SU-DHL-6 (cell line): ENCODE measurements around the gene TSPAN1.

Experiments used
- H2AFZ ChIP-seq: fragments of 200-600 bp; sonication (generic); 2 replicates; pipeline ENCODE4 v1.6.1; 2014; ENCODE audit warnings: low read depth, mild to moderate bottlenecking, moderate library complexity, mixed read lengths, antibody characterized with exemption, low read length; ENCODE audit not compliant: severe bottlenecking
- H3F3A ChIP-seq: fragments of 200-600 bp; shearing (Covaris generic); 2 replicates; pipeline ENCODE4 v1.6.0; 2016; ENCODE audit warnings: antibody characterized with exemption, mild to moderate bottlenecking; ENCODE audit not compliant: insufficient read depth
- H3K27ac ChIP-seq: fragments of 200-600 bp; sonication (generic); 2 replicates; pipeline ENCODE4 v1.5.1; 2016; ENCODE audit warnings: low read depth, mild to moderate bottlenecking, low read length, moderate library complexity, mixed read lengths
- H3K27me3 ChIP-seq: fragments of 200-600 bp; sonication (generic), shearing (Covaris generic); 2 replicates; pipeline ENCODE4 v1.6.0; 2014; ENCODE audit warnings: mild to moderate bottlenecking, low read length
- H3K36me3 ChIP-seq: fragments of 200-600 bp; sonication (generic); 2 replicates; pipeline ENCODE4 v1.6.1; 2014; ENCODE audit warnings: mild to moderate bottlenecking, low read length, mixed read lengths
- H3K4me2 ChIP-seq: fragments of 300-600, 200-600 bp; shearing (Covaris generic), sonication (generic); 2 replicates; pipeline ENCODE4 v1.6.0; 2014; ENCODE audit warnings: low read length, low read depth, mild to moderate bottlenecking; ENCODE audit not compliant: poor library complexity, severe bottlenecking
- H3K4me3 ChIP-seq: fragments of 200-600 bp; sonication (generic); 2 replicates; pipeline ENCODE4 v1.5.1; 2014; ENCODE audit warnings: antibody characterized with exemption, low read length, mild to moderate bottlenecking, mixed read lengths; ENCODE audit not compliant: insufficient read depth, poor library complexity, severe bottlenecking
- H3K79me2 ChIP-seq: fragments of 200-600 bp; sonication (generic); 2 replicates; pipeline ENCODE4 v1.6.1; 2014; ENCODE audit warnings: mild to moderate bottlenecking, low read length, moderate library complexity; ENCODE audit not compliant: insufficient read depth
- H3K9ac ChIP-seq: fragments of 200-600 bp; sonication (generic); 2 replicates; pipeline ENCODE4 v1.7.0; 2014; ENCODE audit warnings: mild to moderate bottlenecking, low read length
- H3K9me2 ChIP-seq: fragments of 200-600 bp; sonication (generic); replicated peaks from 2 replicates; pipeline ENCODE4 v1.6.1; 2014; ENCODE audit warnings: low read length; ENCODE audit not compliant: insufficient read depth
- H3K9me3 ChIP-seq: fragments of 200-600 bp; sonication (generic); 2 replicates; pipeline ENCODE4 v1.6.1; 2014; ENCODE audit warnings: low read length, mixed read lengths; ENCODE audit not compliant: insufficient read depth
- H4K20me1 ChIP-seq: fragments of 200-600 bp; sonication (generic); 2 replicates; pipeline ENCODE4 v1.6.1; 2014; ENCODE audit warnings: low read depth, mild to moderate bottlenecking, antibody characterized with exemption, low read length, moderate library complexity, mixed read lengths
- EZH2phosphoT487 ChIP-seq: fragments of 200-600 bp; sonication (generic), shearing (Covaris generic); conservative IDR thresholded peaks from 2 replicates; pipeline ENCODE4 v1.6.1; 2018; ENCODE audit warnings: mild to moderate bottlenecking, antibody characterized with exemption, low read length, moderate library complexity, mixed read lengths
- TF ChIP-seq, protein P1 (sequence below): fragments of 200-600 bp; sonication (generic); IDR thresholded peaks from one replicate; pipeline ENCODE4 v1.5.1; 2017; ENCODE audit warnings: antibody characterized with exemption, mild to moderate bottlenecking, low read length, moderate library complexity; ENCODE audit not compliant: insufficient read depth, poor library complexity, severe bottlenecking

The TSPAN1 gene

DNA sequence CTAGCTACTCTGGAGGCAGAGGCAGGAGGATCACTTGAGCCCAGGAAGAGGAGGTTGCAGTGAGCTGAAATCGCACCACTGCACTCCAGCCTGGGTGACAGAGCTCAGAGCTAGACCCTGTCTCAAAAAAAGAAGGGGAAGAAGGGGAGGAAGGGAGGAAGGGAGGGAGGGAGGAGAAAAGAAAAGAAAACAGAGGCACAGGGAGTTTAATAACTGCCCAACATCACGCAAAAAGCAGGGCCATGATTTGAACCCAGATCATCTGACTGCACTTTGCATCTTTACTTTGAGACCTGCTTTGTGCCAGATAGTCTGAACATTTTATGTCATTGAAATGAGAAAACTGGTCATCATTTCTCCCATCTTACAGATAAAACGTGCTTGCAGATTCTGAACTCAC is 30.3 kb downstream of the TSPAN1 start:
- TF ChIP-seq EZH2phosphoT487, result no peak
- TF ChIP-seq, protein P1, sequence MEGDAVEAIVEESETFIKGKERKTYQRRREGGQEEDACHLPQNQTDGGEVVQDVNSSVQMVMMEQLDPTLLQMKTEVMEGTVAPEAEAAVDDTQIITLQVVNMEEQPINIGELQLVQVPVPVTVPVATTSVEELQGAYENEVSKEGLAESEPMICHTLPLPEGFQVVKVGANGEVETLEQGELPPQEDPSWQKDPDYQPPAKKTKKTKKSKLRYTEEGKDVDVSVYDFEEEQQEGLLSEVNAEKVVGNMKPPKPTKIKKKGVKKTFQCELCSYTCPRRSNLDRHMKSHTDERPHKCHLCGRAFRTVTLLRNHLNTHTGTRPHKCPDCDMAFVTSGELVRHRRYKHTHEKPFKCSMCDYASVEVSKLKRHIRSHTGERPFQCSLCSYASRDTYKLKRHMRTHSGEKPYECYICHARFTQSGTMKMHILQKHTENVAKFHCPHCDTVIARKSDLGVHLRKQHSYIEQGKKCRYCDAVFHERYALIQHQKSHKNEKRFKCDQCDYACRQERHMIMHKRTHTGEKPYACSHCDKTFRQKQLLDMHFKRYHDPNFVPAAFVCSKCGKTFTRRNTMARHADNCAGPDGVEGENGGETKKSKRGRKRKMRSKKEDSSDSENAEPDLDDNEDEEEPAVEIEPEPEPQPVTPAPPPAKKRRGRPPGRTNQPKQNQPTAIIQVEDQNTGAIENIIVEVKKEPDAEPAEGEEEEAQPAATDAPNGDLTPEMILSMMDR, result no peak
- Histone ChIP-seq H3F3A (no peaks in the 10 kb centered on the region), H3K9me3 (no peaks in the 10 kb centered on the region), H3K9me2 (no peaks in the 10 kb centered on the region), H4K20me1 (no peaks in the 10 kb centered on the region), H3K9ac (no peak overlapping the region), H3K27ac (no peak overlapping the region), H3K4me2 (no peak overlapping the region), H3K36me3 (no peaks in the 10 kb centered on the region), H3K79me2 (no peaks in the 10 kb centered on the region), H3K27me3 (no peaks in the 10 kb centered on the region), H3K4me3 (no peak overlapping the region), H2AFZ (no peak overlapping the region)

DNA sequence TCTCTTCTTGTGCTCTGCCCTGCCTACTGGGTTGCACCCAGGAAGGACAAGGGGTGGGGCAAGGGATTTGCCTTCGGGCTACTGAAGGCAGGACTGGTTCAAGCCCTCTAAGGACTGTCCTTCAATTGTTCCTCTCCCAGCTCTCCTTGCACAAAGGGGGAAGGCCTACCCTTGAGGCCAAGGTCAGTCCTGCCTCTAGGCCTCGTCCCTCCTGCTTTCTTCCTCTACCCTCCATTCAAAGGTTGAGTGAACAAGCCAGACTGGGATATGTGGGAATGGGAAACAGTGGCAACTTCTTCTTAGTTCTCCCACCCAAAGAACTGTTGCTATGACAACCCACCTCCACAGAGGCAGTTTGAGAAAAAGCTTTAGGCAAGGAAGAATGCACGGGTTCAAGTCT is 30.9 kb downstream of the TSPAN1 start:
- Histone ChIP-seq H2AFZ (no peak overlapping the region), H3K36me3 (no peaks in the 10 kb centered on the region), H3K9ac (no peak overlapping the region), H3K9me2 (no peaks in the 10 kb centered on the region), H3K27ac (no peak overlapping the region), H3K4me3 (no peak overlapping the region), H4K20me1 (no peaks in the 10 kb centered on the region), H3F3A (no peaks in the 10 kb centered on the region), H3K27me3 (no peaks in the 10 kb centered on the region), H3K79me2 (no peaks in the 10 kb centered on the region), H3K4me2 (no peak overlapping the region), H3K9me3 (no peaks in the 10 kb centered on the region)
- TF ChIP-seq, protein P1, result no peak
- no peak for TF ChIP-seq EZH2phosphoT487

DNA sequence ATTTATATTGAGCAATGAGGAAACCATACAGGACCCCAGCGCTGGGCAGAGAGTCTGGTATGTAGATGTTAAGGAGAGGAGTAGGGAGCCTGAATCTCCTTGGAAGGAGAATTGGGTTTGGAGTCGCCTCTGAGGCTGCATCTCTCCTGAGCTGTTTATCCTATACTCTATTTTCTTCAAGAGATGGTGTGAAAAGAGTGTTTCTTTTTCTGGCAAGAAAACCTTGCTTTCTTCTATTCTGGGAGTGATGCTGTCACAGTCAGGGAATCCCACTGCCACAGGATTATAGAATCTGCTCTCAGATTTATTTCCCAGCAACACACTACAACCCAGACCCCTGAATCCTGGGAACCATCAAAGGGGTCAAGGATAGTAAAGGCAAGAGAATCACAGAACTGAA is 31.5 kb downstream of the TSPAN1 start:
- Histone ChIP-seq H2AFZ (no peak overlapping the region), H4K20me1 (no peaks in the 10 kb centered on the region), H3K36me3 (no peaks in the 10 kb centered on the region), H3K27ac (no peak overlapping the region), H3F3A (no peaks in the 10 kb centered on the region), H3K79me2 (no peaks in the 10 kb centered on the region), H3K27me3 (no peaks in the 10 kb centered on the region), H3K9me2 (no peaks in the 10 kb centered on the region), H3K4me2 (no peak overlapping the region), H3K9ac (no peak overlapping the region), H3K9me3 (no peaks in the 10 kb centered on the region), H3K4me3 (no peak overlapping the region)
- TF ChIP-seq EZH2phosphoT487, result no peak
- TF ChIP-seq, protein P1, result no peak
